Measurements from ENCODE around the gene EHF. TPM values are rescaled to one million over a fixed set of nuclear protein-coding genes. Genes with fewer than 3 reads are reported as not detected.

Gene EHF
- total and polyA plus RNA-seq, 2 experiments from 2014 or later, result 5.8 to 9.0 TPM

- no peak for TF ChIP-seq EZH2 (IDR thresholded peaks at IDR 0.05; ENCODE audit: borderline replicate concordance)
- no peak for TF ChIP-seq EZH2phosphoT487 (IDR thresholded peaks at IDR 0.05; ENCODE audit: low read depth, severe bottlenecking, unreplicated experiment)
- TF ChIP-seq CTCF (IDR thresholded peaks at IDR 0.05; ENCODE audit: poor library complexity), result no peak
- no peak for DNase-seq (ENCODE audit: low spot score)
- Histone ChIP-seq H3K4me1 (ENCODE audit: insufficient read depth) (peaks cover 9% of the 10 kb centered on the region), H3K27me3 (no peaks in the 10 kb centered on the region), H3K4me3 (no peak overlapping the region), H3K27ac (no peak overlapping the region), H2AFZ (no peak overlapping the region), H3K4me2 (no peak overlapping the region), H3K36me3 (replicated peaks; ENCODE audit: insufficient read depth, low read depth) (no peaks in the 10 kb centered on the region), H4K20me1 (ENCODE audit: insufficient read depth, poor library complexity, severe bottlenecking) (no peaks in the 10 kb centered on the region), H3K9me3 (ENCODE audit: low read depth) (no peaks in the 10 kb centered on the region), H3K9me2 (replicated peaks; ENCODE audit: insufficient read depth) (no peaks in the 10 kb centered on the region), H3K79me2 (no peaks in the 10 kb centered on the region)
Measured at GRCh38 chr11:34613015-34613414, 7.9 kb upstream of the EHF start.

- Histone ChIP-seq H3K4me2 (no peak overlapping the region), H3K79me2 (no peaks in the 10 kb centered on the region), H3K27me3 (no peaks in the 10 kb centered on the region), H3K4me3 (no peak overlapping the region), H3K9me2 (replicated peaks; ENCODE audit: insufficient read depth) (no peaks in the 10 kb centered on the region), H3K4me1 (ENCODE audit: insufficient read depth) (peaks cover 9% of the 10 kb centered on the region), H3K27ac (no peak overlapping the region), H3K36me3 (replicated peaks; ENCODE audit: insufficient read depth, low read depth) (no peaks in the 10 kb centered on the region), H2AFZ (no peak overlapping the region), H4K20me1 (ENCODE audit: insufficient read depth, poor library complexity, severe bottlenecking) (no peaks in the 10 kb centered on the region), H3K9me3 (ENCODE audit: low read depth) (no peaks in the 10 kb centered on the region)
- DNase-seq (ENCODE audit: low spot score), result no peak
- 74% methylated on average over 2 of the region's 2 CpGs for WGBS (ENCODE audit: low lambda C conversion rate, missing lambda C conversion rate)
- no peak for TF ChIP-seq CTCF (IDR thresholded peaks at IDR 0.05; ENCODE audit: poor library complexity)
- TF ChIP-seq EZH2phosphoT487 (IDR thresholded peaks at IDR 0.05; ENCODE audit: low read depth, severe bottlenecking, unreplicated experiment), result no peak
- no peak for TF ChIP-seq EZH2 (IDR thresholded peaks at IDR 0.05; ENCODE audit: borderline replicate concordance)
Measured at GRCh38 chr11:34613552-34614056, 7.3 kb upstream of the EHF start.

GRCh38 chr11:34614344-34615104 lies 6.4 kb upstream of the EHF start:
- 70% methylated on average over 5 of the region's 5 CpGs for WGBS (ENCODE audit: low lambda C conversion rate, missing lambda C conversion rate)
- Histone ChIP-seq H3K4me2 (no peak overlapping the region), H3K4me3 (no peak overlapping the region), H2AFZ (no peak overlapping the region), H3K79me2 (no peaks in the 10 kb centered on the region), H3K27me3 (no peaks in the 10 kb centered on the region), H4K20me1 (ENCODE audit: insufficient read depth, poor library complexity, severe bottlenecking) (no peaks in the 10 kb centered on the region), H3K36me3 (replicated peaks; ENCODE audit: insufficient read depth, low read depth) (no peaks in the 10 kb centered on the region), H3K9me2 (replicated peaks; ENCODE audit: insufficient read depth) (no peaks in the 10 kb centered on the region), H3K27ac (peak overlapping the region; percentile 24), H3K9me3 (ENCODE audit: low read depth) (no peaks in the 10 kb centered on the region), H3K4me1 (ENCODE audit: insufficient read depth) (peaks cover 9% of the 10 kb centered on the region)
- DNase-seq (ENCODE audit: low spot score), result no peak
- TF ChIP-seq EZH2phosphoT487 (IDR thresholded peaks at IDR 0.05; ENCODE audit: low read depth, severe bottlenecking, unreplicated experiment), result no peak
- no peak for TF ChIP-seq EZH2 (IDR thresholded peaks at IDR 0.05; ENCODE audit: borderline replicate concordance)
- no peak for TF ChIP-seq CTCF (IDR thresholded peaks at IDR 0.05; ENCODE audit: poor library complexity)

All from hepatocyte (in vitro differentiated cells).